Left ventricle myocardium inferior (tissue), 1 donor: ENCODE data around the gene MEDAG. TPM values are rescaled to one million over a fixed set of nuclear protein-coding genes. Genes with fewer than 3 reads are reported as not detected.

Experiments used
- DNase-seq: peaks from one replicate; pipeline ENCODE4 v3.0.0-alpha.2; 2020
- H3K27ac ChIP-seq: fragments of 200-600 bp; replicated peaks from 2 replicates; pipeline ENCODE4 v1.8.0; 2021
- H3K27me3 ChIP-seq: fragments of 200-600 bp; 2 replicates; pipeline ENCODE4 v1.8.0; 2021; ENCODE audit warnings: low read depth
- H3K36me3 ChIP-seq: fragments of 200-600 bp; 2 replicates; pipeline ENCODE4 v1.8.0; 2021
- H3K4me1 ChIP-seq: fragments of 200-600 bp; 2 replicates; pipeline ENCODE4 v1.8.0; 2021
- H3K4me3 ChIP-seq: fragments of 200-600 bp; 2 replicates; pipeline ENCODE4 v1.8.0; 2021; ENCODE audit warnings: mild to moderate bottlenecking, moderate library complexity
- H3K9me3 ChIP-seq: fragments of 200-600 bp; replicated peaks from 2 replicates; pipeline ENCODE4 v1.8.0; 2021
- intact Hi-C: fragments of 100-400 bp; cut with micrococcal nuclease; formaldehyde crosslinking; loops from one replicate; pipeline ENCODE4 v1.11.0; 2022
- total RNA-seq: library from RNA; stranded (reverse); fragmentation: NEBNext Ultra II Directional; extraction: Animal tissue kit (Norgen Biotek cat#: 25700); gene quantifications from one replicate; pipeline ENCODE4 v1.2.1, GENCODE V29; 2021
- TF ChIP-seq, protein P1 (sequence below): fragments of 200-600 bp; IDR thresholded peaks from 2 replicates; pipeline ENCODE4 v1.8.0; 2021; ENCODE audit warnings: antibody characterized with exemption, mild to moderate bottlenecking, borderline replicate concordance
- donor health status: DM: no; HTN: yes; CAD: no; lungs with severe emphysema.

Gene MEDAG
- total RNA-seq, 1 donor from 2014 or later, result 5.9 TPM

GRCh38 chr13:30889196-30889690 lies 16.8 kb upstream of the MEDAG start:
- intact Hi-C loops, result no loop called here
- Histone ChIP-seq H3K9me3 (peaks cover 9% of the 10 kb centered on the region), H3K36me3 (no peaks in the 10 kb centered on the region), H3K4me3 (no peak overlapping the region), H3K27ac (no peak overlapping the region), H3K27me3 (no peaks in the 10 kb centered on the region), H3K4me1 (no peaks in the 10 kb centered on the region)
- TF ChIP-seq, protein P1, sequence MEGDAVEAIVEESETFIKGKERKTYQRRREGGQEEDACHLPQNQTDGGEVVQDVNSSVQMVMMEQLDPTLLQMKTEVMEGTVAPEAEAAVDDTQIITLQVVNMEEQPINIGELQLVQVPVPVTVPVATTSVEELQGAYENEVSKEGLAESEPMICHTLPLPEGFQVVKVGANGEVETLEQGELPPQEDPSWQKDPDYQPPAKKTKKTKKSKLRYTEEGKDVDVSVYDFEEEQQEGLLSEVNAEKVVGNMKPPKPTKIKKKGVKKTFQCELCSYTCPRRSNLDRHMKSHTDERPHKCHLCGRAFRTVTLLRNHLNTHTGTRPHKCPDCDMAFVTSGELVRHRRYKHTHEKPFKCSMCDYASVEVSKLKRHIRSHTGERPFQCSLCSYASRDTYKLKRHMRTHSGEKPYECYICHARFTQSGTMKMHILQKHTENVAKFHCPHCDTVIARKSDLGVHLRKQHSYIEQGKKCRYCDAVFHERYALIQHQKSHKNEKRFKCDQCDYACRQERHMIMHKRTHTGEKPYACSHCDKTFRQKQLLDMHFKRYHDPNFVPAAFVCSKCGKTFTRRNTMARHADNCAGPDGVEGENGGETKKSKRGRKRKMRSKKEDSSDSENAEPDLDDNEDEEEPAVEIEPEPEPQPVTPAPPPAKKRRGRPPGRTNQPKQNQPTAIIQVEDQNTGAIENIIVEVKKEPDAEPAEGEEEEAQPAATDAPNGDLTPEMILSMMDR, result no peak
- no peak for DNase-seq

DNA sequence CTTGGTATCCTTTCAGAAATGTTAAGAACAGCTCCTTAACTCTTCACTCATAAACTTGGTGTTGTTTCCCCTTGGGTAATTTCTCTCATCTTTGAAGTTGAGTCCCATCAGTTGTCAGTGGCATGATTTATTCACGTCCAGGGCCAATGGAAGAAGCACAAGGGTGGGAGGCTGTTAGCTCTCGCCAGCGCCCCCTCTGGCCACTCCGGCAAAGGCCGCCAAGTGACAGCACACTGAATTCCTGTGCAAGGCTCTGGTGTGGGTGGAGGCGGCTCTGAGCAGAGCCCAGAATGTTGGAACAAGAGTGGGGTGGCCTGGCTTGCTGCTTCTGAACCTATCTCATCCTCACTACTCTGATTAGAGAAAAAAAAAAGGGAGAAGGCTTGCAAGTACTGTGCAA lies 13.1 kb upstream of the MEDAG start:
- Histone ChIP-seq H3K4me3 (no peak overlapping the region), H3K36me3 (no peaks in the 10 kb centered on the region), H3K27me3 (no peaks in the 10 kb centered on the region), H3K27ac (no peak overlapping the region), H3K4me1 (peaks cover 4% of the 10 kb centered on the region), H3K9me3 (peaks cover 9% of the 10 kb centered on the region)
- no peak for DNase-seq
- intact Hi-C loops, result no loop called here
- TF ChIP-seq, protein P1, result peak; percentile 41

- Histone ChIP-seq H3K4me3 (no peak overlapping the region), H3K36me3 (no peaks in the 10 kb centered on the region), H3K27me3 (no peaks in the 10 kb centered on the region), H3K27ac (peak overlapping the region; percentile 47), H3K4me1 (peaks cover 15% of the 10 kb centered on the region), H3K9me3 (no peaks in the 10 kb centered on the region)
- TF ChIP-seq, protein P1, result no peak
- intact Hi-C loops, result no loop called here
- DNase-seq, result peak; percentile 52
Observed at GRCh38 chr13:30895773-30896172, 10.3 kb upstream of the MEDAG start.

GRCh38 chr13:30898070-30898469 lies 8.0 kb upstream of the MEDAG start:
- Histone ChIP-seq H3K36me3 (no peaks in the 10 kb centered on the region), H3K9me3 (no peaks in the 10 kb centered on the region), H3K4me1 (peaks cover 15% of the 10 kb centered on the region), H3K4me3 (no peak overlapping the region), H3K27ac (no peak overlapping the region), H3K27me3 (no peaks in the 10 kb centered on the region)
- DNase-seq, result no peak
- TF ChIP-seq, protein P1, result no peak
- intact Hi-C loops, result no loop called here

GRCh38 chr13:30898678-30899241 lies 7.3 kb upstream of the MEDAG start:
- Histone ChIP-seq H3K4me3 (no peak overlapping the region), H3K4me1 (peaks cover 15% of the 10 kb centered on the region), H3K27ac (peak overlapping the region; percentile 61), H3K36me3 (no peaks in the 10 kb centered on the region), H3K9me3 (no peaks in the 10 kb centered on the region), H3K27me3 (peaks cover 3% of the 10 kb centered on the region)
- intact Hi-C loops, result no loop called here
- no peak for DNase-seq
- TF ChIP-seq, protein P1, result no peak
